GM19240 (cell line): ENCODE results near the gene NPHP4.

Experiments
- DNase-seq: peaks from one replicate; pipeline ENCODE4 v3.0.0; 2011; ENCODE audit warnings: low spot score; ENCODE audit not compliant: insufficient read length

Gene NPHP4

GRCh38 chr1:5836776-5837440 lies 155.3 kb downstream of the NPHP4 start:
- no peak for DNase-seq

GRCh38 chr1:5835179-5835562 lies 157.1 kb downstream of the NPHP4 start:
- DNase-seq, result no peak

- no peak for DNase-seq
Observed at GRCh38 chr1:5834477-5835178, 157.6 kb downstream of the NPHP4 start.

- no peak for DNase-seq
Observed at GRCh38 chr1:5833911-5834310, 158.3 kb downstream of the NPHP4 start.

DNA sequence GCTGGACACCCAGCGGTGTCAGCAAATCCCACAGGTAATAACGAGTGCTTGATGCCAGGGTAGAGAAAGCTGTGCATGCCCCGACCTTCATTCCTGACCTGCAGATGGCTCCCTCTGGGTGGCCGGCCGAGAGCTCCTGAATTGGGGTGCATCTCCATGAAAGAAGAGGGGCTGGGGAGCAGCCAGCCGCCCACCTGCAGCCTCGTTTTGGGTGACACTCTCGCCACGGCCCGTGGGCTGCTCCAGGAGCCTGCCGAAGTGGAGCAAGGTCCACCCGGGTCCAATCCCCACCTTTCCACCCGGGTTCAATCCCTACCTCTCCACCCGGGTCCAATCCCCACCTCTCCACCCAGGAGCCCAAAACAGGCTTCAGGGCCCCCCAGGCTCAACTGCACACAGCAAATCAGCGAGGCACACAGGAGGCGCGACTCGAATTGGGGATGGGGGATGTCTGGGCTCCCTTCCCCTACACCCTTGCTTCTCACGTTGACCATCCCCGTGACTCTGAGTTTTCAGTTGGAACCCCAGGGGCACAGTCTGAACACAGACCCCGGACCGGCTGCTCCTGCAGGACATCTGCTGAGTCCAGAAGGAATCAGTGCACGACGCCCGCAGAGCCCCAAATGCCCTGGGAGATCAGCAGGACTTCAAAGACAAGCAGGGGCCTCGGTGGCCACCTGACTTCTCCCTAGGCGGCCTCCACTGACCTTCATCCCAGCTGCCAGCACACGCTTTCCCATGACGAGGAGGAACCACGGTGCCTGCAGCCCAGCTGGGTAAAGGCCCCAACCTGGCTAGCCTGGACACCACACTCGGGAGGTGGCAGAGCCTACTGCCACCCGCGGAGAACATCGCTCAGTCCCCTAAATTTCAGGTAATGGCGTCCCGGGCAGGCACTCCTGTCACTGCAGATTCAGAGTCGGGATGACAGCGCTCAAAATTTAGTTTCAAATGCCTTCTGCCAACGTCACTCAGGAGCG lies 159.0 kb downstream of the NPHP4 start:
- DNase-seq, result no peak

GRCh38 chr1:5831600-5832335 lies 160.5 kb downstream of the NPHP4 start:
- no peak for DNase-seq

GRCh38 chr1:5830771-5831599 lies 161.2 kb downstream of the NPHP4 start:
- DNase-seq, result no peak

DNA sequence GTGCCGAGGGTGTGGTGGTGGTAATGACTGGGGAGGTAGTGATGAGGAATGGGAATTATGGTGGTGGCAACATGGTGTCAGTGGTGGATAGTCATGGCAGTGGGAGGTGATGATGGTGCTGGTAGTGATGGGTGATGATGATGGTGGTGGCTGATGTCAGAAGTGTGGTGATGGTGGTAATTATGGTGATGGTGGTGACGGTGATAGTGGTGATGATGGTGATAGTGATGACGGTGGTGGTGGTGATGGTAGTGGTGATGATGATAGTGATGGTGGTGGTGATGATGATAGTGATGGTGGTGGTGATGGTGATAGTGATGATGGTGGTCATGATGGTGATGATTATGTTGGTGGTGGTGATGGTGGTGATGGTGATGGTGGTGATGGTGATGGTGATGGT lies 162.8 kb downstream of the NPHP4 start:
- DNase-seq, result no peak

GRCh38 chr1:5828308-5828935 lies 163.8 kb downstream of the NPHP4 start:
- no peak for DNase-seq

GRCh38 chr1:5827516-5827915 lies 164.7 kb downstream of the NPHP4 start:
- DNase-seq, result no peak

- no peak for DNase-seq
Observed at GRCh38 chr1:5826601-5827000, 165.6 kb downstream of the NPHP4 start.

DNA sequence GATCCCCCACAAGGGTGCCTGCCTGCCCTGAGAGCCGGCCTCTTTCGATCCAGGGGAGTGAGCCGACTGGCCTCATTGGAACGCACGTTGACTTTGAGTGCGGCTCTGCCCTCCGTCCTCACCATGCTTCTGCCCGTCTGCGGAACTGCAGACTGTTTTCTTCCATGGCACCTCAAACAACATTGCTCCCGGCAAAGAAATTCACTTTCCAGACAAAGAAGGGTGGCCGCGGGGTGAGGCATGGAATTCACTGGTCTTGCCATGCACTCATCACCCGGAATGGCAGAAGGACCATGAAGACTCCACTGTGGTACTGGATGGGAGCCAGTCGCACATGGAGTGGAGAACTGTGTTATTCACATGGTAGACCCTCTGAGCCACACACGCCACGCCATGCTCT lies 169.5 kb downstream of the NPHP4 start:
- DNase-seq, result no peak

DNA sequence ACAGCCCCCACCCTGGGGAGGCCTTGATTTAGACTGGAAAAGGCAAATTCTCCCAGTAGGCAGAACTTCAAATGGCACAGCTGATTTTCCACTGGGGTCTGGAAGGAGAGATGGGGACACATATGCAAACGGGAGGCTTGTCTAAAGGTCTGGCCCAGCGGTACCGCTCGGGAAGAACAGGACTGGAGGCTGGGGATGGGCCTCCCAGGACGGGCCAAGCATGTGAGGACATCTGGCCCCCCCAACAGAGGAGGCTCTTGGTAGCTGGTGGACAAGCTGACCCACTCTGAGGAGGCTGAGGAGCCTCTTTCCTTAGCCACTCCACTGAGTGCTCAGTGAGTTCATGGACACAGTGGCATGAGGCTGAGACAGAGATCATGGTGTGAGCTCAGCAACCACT lies 170.0 kb downstream of the NPHP4 start:
- no peak for DNase-seq

DNA sequence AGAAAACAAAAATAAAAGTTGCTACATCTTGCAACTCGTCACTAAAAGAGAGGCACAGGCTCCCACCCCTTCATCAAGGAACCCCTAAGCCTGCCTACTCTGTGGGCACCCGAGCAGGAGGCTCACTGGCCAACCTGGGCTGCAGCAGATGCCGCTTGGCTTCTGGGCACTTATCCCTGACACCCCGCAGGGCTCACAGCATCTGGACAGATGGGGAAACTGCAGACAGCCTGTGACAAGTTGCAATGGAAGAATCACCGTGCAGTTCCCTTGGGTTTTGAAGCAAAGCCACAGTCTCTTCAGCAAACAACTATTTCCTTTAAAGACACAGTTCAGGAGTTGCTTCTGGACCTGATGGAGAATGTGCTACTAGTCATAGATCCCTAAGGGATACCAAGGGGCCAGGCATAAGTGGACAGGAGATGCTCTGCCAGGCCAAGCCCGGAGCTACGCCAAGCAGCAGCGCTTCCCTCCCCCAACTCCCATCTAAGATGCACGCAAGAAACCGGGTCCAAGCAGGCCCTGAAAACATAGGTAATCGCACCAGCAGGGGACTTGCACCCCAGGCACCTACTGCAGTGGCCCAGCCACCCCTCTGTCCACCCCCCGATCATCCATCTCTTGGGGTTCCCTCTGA lies 170.6 kb downstream of the NPHP4 start:
- DNase-seq, result no peak

DNA sequence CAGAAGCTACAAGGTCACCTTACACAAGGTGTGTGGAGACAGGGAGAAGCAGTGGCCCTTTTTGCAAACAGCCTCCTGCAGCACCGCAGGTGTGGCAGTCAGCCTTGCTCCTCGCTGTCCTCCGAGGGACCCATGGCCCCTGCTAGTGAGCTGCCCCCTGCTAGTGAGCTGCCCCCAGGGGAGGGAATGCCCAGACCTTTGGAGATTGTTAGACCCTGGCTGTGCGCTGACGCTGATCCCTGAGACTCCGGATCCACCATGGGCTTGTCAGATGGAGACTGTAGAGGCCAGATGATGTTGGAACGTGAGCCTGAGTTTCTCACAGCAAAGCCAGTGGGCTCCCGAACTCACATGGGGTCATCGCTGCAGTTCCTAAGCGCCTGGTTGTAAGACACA lies 172.2 kb downstream of the NPHP4 start:
- DNase-seq, result no peak

DNA sequence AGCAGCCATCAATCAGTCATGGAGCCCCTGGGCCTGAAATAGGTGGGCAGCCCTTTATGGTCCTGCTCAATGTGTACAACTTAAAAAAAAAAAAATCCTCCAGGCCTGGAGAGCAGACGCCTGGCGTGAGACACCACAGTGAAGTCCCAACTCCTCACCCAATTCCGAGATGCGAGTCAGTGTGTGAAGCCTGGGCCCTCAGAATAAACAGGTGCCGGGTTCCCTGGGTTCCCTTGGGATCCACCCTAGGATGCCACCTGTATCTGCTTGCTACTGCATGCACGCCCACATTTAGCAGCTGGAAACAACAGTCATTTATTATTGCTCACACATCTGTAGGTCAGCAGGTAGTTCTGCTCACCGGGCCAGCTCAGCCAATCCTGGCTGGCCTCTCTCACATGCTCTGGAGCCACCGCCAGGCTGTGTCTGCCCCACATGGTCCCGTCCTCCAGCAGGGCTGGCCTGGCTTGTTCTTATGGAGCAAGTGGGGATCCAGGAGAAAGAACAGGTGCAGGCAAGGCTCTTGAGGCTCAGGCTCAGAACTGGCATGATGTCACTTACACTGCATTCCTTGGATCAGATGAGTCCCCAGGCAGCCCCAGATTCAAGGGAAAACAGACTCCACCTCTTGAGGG lies 172.7 kb downstream of the NPHP4 start:
- DNase-seq, result no peak

DNA sequence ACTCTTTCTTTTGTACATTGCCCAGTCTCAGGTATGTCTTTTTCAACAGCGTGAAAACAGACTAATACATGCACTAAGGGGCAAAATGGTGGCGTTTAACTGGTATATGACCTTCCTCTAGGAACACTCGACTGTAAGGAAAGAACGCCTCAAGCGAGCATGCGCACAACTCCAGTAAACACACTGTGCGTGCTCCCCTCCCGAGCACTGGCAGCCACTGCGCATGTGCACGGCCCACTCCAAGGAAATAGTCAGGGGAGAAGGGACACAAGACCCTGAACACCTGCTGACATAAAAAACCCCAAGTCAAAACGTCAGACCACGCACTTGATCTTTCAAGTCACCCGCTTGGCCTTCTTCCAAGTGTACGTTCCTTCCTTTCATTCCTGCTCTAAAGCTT lies 173.5 kb downstream of the NPHP4 start:
- no peak for DNase-seq

- DNase-seq, result no peak
Observed at GRCh38 chr1:5815716-5816115, 176.5 kb downstream of the NPHP4 start.

DNA sequence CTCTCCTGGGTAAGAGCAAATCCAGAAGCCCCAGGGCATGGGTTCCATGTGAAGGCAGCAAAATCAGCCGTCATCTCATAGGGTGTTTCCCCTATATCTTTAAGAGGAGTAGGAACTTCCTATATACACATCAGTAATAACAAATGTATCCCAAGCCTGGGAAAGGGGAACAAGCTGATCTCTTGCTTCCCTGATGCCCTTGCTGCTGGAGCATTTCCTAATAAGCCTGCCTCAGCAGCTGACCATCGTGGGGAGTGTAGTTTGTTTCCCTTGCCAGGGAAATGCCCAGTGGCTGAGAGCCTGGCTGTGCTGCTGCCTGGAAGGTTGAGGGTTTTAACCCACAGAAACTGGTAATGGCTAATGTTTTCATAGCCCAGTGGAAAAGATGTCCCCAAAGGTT lies 177.0 kb downstream of the NPHP4 start:
- no peak for DNase-seq
